ENCODE measurements around the gene GRK1.
"Not testable (repeated sequence)": the region's sequence is repeated elsewhere in the genome, so short reads cannot be mapped to it uniquely, and the experiment has no call there.

Gene GRK1

GRCh38 chr13:113666951-113667701, at the start of gene GRK1:
TSS of gene GRK1 (plus strand) at chr13:113667219. CDS start at chr13:113667387, 168 bp downstream.
- DNase-seq: no peak

- no peak for DNase-seq
Measured at GRCh38 chr13:113617961-113618360, 49.1 kb upstream of the GRK1 start.

GRCh38 chr13:113618455-113618854, 48.6 kb upstream of the GRK1 start:
- no peak for DNase-seq

- no peak for DNase-seq
Measured at GRCh38 chr13:113620036-113620796, 46.8 kb upstream of the GRK1 start.

- DNase-seq: no peak
Measured at GRCh38 chr13:113621046-113621445, 46.0 kb upstream of the GRK1 start.

GRCh38 chr13:113621498-113621897, 45.5 kb upstream of the GRK1 start:
- DNase-seq: not testable (repeated sequence)

- not testable (repeated sequence) for DNase-seq
Measured at GRCh38 chr13:113621986-113622550, 45.0 kb upstream of the GRK1 start.

- DNase-seq: no peak
Measured at GRCh38 chr13:113622791-113623490, 44.1 kb upstream of the GRK1 start.

GRCh38 chr13:113623491-113624234, 43.4 kb upstream of the GRK1 start:
- no peak for DNase-seq

- no peak for DNase-seq
Measured at GRCh38 chr13:113624235-113624587, 42.8 kb upstream of the GRK1 start.

- not testable (repeated sequence) for DNase-seq
Measured at GRCh38 chr13:113624640-113625304, 42.2 kb upstream of the GRK1 start.

- no peak for DNase-seq
Measured at GRCh38 chr13:113625965-113626721, 40.9 kb upstream of the GRK1 start.

GRCh38 chr13:113627136-113627535, 39.9 kb upstream of the GRK1 start:
- DNase-seq: no peak

- no peak for DNase-seq
Measured at GRCh38 chr13:113628291-113629270, 38.4 kb upstream of the GRK1 start.

- DNase-seq: no peak
Measured at GRCh38 chr13:113629866-113630265, 37.2 kb upstream of the GRK1 start.

- no peak for DNase-seq
Measured at GRCh38 chr13:113630296-113630695, 36.7 kb upstream of the GRK1 start.

- no peak for DNase-seq
Measured at GRCh38 chr13:113630804-113631203, 36.2 kb upstream of the GRK1 start.

- DNase-seq: no peak
Measured at GRCh38 chr13:113631341-113632095, 35.5 kb upstream of the GRK1 start.

Measured in CD4-positive, alpha-beta T cell treated with Interleukin-17A for 4 hours (primary cell).